Fibroblast of the aortic adventitia (primary cell): ENCODE results near the gene SIK3. TPM values are rescaled to one million over a fixed set of nuclear protein-coding genes. Genes with fewer than 3 reads are reported as not detected.

Source experiments
- DNase-seq: peaks from one replicate; pipeline ENCODE4 v3.0.0-alpha.2; 2010; ENCODE audit warnings: low read depth
- H3K4me3 ChIP-seq: 2 replicates; pipeline ENCODE4 v1.5.1; 2011; ENCODE audit warnings: low read depth, mild to moderate bottlenecking, control low read depth, low read length, moderate library complexity
- total RNA-seq: library from RNA; depleted of rRNA; stranded (reverse); fragments of >200 nt; gene quantifications from 2 replicates; pipeline ENCODE4 v1.2.3, GENCODE V29; 2012; ENCODE audit warnings: low replicate concordance
- TF ChIP-seq, protein P1 (sequence below): IDR thresholded peaks from 2 replicates; pipeline ENCODE4 v1.5.1; 2011; ENCODE audit warnings: mild to moderate bottlenecking, low read length, control low read depth, inconsistent platforms; ENCODE audit not compliant: insufficient read depth

SIK3 gene
- total RNA-seq, 1 donor = 18.4 TPM

DNA sequence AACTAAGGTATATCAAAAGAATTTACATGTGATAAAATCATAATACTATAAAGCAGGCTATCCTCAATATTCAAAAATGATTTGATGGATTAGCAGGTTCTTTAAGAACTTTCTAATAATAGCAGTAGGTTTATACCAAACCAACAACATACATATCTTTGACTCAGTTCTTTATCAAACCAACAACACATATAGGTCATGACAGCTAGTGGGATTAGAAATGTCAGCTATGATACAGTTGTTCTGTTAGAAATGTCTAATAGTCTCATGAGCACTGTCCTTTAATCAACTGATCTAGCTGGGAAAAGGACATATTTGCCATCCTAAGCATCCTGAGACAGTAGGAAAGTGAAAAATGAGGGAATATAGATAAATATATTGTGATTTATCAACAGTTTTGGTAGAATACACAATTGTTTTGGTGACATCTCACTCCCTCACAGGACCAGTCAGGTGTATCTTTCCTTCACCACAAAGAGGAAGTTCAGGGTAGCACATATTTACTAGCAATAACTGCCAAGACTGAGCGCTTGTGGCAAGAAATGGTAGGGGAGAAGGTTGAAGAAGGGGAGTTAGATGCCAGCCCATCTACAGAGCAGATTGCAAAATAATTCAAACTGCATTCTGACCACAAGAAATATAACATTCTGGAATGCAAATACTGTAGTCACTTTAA is 170.0 kb downstream of the SIK3 start:
- H3K4me3 ChIP-seq = no peak overlapping the region
- no peak for DNase-seq
- TF ChIP-seq, protein P1, sequence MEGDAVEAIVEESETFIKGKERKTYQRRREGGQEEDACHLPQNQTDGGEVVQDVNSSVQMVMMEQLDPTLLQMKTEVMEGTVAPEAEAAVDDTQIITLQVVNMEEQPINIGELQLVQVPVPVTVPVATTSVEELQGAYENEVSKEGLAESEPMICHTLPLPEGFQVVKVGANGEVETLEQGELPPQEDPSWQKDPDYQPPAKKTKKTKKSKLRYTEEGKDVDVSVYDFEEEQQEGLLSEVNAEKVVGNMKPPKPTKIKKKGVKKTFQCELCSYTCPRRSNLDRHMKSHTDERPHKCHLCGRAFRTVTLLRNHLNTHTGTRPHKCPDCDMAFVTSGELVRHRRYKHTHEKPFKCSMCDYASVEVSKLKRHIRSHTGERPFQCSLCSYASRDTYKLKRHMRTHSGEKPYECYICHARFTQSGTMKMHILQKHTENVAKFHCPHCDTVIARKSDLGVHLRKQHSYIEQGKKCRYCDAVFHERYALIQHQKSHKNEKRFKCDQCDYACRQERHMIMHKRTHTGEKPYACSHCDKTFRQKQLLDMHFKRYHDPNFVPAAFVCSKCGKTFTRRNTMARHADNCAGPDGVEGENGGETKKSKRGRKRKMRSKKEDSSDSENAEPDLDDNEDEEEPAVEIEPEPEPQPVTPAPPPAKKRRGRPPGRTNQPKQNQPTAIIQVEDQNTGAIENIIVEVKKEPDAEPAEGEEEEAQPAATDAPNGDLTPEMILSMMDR = no peak

DNA sequence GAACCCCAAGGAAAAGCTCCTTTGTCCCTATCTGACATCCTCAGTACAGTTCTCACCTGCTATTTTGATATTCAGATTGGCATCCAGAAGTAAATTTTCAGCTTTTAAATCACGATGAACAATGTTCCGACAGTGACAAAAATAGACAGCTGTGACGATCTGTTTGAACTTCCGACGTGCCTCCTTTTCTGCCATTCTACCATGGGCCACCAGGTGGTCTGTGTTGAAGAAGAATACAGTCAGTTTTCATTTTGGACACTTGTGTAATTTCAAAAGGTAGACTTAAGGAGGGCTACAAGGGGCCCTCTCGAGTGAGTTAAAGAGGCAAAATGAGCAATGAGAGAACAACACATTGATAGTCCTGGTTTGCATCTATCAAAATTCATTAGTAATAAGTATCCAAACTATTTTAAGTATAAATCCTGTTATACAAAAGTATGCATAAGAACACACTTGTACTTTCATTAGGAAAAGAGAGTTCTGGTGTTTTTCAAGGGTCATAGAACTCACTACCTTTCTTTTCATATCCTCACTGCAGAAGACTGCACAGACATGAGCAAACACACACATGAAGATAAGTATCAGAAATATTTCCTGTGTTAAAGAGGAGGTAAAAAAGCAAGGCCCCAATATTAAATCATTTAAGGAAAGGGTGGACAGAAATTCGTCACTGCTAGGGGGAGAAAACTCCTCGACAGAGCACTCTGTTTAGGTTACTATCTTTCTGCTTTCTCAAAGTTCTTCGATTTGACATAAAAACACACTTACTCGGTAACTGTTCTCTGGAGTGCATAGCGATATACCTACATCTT is 170.9 kb downstream of the SIK3 start:
- no peak for DNase-seq
- TF ChIP-seq, protein P1 = peak; percentile 48
- H3K4me3 ChIP-seq = no peak overlapping the region

DNA sequence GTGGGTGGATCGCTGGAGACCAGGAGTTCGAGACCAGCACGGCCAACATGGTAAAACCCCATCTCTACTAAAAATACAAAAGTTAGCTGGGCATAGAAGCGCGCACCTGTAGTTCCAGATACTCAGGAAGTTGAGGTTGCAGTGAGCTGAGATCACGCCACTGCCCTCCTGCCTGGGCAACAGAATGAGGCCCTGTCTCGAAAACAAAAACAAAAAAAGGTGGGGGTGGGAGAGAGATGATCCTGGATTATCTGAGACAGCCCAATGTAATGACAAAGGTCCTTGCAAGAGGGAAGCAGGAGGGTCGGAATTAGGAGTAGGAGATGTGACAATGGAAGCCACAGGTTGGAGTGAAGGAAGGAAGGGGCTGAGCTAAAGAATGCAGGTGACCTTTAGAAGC is 173.2 kb downstream of the SIK3 start:
- TF ChIP-seq, protein P1 = no peak
- DNase-seq = no peak
- no peak overlapping the region for H3K4me3 ChIP-seq

DNA sequence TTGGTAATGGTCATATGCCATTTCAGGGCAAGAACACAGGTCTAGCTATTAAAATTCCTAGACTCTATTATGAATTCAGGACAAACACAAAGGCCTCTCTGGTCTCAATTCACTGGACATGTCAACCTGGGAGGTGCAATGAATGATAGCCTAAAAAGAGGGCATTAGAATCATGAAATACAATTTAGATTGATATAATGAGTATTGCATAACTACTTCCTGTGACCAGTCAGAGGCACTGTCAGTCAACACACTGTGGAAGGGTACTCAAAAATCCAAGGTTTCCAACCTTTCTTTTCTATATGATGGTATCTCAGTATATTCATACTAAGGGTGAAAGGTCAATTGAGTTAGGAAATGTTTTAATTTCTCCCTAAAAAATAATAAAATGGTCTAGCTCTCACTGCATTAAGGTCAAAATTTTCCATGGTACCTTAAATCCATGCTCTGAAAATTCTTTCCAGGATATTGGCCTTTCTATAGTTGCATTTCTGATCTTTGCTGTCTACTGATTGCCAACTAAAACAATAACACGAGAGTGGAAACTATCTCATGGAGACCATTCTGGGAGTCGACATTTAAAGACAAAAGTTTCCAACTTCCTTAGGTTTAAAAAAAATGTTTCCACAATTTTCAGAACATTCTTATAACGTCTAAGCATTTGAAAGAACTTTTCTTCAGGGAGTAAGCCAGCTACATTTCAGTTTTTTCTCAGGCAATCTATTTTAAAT is 179.1 kb downstream of the SIK3 start:
- no peak for DNase-seq
- TF ChIP-seq, protein P1 = no peak

DNA sequence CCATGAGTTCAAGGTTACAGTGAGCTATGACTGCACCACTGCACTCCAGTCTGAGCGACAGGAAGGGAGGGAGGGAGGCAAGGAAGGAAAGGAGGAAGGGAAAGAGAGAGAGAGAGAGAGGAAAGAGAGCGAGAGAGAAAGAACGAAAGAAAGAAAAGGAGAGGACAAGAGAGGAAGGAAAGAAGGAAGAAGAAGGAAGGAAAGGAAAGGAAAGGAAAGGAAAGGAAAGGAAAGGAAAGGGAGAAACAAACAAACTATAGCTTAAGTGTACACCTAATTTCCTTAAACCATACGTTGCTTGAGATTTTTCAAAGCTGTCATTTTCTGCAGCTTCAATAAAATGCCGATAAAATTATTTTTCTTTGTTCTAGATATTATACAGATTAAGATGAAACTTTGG is 180.6 kb downstream of the SIK3 start:
- H3K4me3 ChIP-seq = no peak overlapping the region
- TF ChIP-seq, protein P1 = no peak
- no peak for DNase-seq

More for the DNA sequence above, 179.1 kb downstream of the SIK3 start:
- no peak overlapping the region for H3K4me3 ChIP-seq

DNA sequence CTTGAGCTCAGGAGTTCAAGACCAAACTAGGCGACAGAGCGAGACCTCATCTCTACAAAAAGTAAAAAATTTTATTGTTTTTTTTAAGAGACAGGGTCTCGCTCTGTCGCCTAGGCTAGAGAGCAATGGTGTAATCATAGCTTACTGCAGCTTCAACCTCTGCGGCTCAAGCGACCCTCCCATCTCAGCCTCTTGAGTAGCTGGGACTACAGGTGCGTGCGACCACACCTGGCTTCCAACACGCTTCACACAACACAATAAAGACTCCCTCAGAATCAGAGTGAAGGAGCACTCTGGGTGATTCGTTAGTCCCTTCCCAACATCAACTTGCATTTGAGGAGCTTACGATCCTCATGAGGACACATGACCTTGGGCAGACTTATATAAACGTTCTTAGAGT is 181.3 kb downstream of the SIK3 start:
- no peak overlapping the region for H3K4me3 ChIP-seq
- TF ChIP-seq, protein P1 = no peak

More for the DNA sequence above, 181.3 kb downstream of the SIK3 start:
- DNase-seq = no peak
